Vagina (tissue), 2 donors: ENCODE measurements around the gene TATDN2. TPM values are rescaled to one million over a fixed set of nuclear protein-coding genes. Genes with fewer than 3 reads are reported as not detected.
"Not testable (repeated sequence)": the region's sequence is repeated elsewhere in the genome, so short reads cannot be mapped to it uniquely, and the experiment has no call there.

ENCODE experiments used
- DNase-seq, 2 donors: peaks; one replicate each; pipeline ENCODE4 v3.0.0-alpha.2; 2017; ENCODE audit errors: extremely low spot score in 2 of 2
- H3K27ac ChIP-seq: fragments of 200-600 bp; sonication (generic); one replicate; pipeline ENCODE4 v1.5.1; 2019
- H3K27me3 ChIP-seq: fragments of 200-600 bp; sonication (generic); one replicate; pipeline ENCODE4 v1.5.1; 2019
- H3K36me3 ChIP-seq, 2 donors: fragments of 200-600 bp; sonication (generic); one replicate each; pipeline ENCODE4 v1.5.1; 2017 to 2019
- H3K4me1 ChIP-seq: fragments of 200-600 bp; sonication (generic); one replicate; pipeline ENCODE4 v1.5.1; 2019
- H3K4me3 ChIP-seq, 2 donors: fragments of 200-600 bp; sonication (generic); 1 replicate in 1 of 2; 2 replicates in 1 of 2; pipeline ENCODE4 v1.5.1; 2016 to 2019
- H3K9me3 ChIP-seq: fragments of 200-600 bp; sonication (generic); one replicate; pipeline ENCODE4 v1.5.1; 2019
- CTCF ChIP-seq, 3 experiments: fragments of 450-650 bp in 2 of 3; fragments of 200-600 bp in 1 of 3; sonication (generic) in 1 of 3; IDR thresholded peaks; one replicate each; pipeline ENCODE4 v1.5.1; 2017 to 2019; ENCODE audit warnings: antibody characterized with exemption in 3 of 3, mild to moderate bottlenecking in 2 of 3, moderate library complexity in 2 of 3
- POLR2A ChIP-seq, 2 donors: fragments of 450-650 bp; IDR thresholded peaks; one replicate each; pipeline ENCODE4 v1.6.1; 2017; ENCODE audit warnings: antibody characterized with exemption in 2 of 2, mild to moderate bottlenecking in 2 of 2, moderate library complexity in 2 of 2
- POLR2AphosphoS5 ChIP-seq, 2 donors: sonication (generic); formaldehyde crosslinking; IDR thresholded peaks; one replicate each; pipeline ENCODE4 v1.9.0; 2017; ENCODE audit warnings: antibody characterized with exemption in 2 of 2, mild to moderate bottlenecking in 2 of 2, low read depth in 1 of 2; ENCODE audit not compliant: insufficient read depth in 1 of 2
- intact Hi-C: fragments of 100-400 bp; cut with DNase I; formaldehyde crosslinking; loops from one replicate; pipeline ENCODE4 v1.15.1; 2023
- total RNA-seq: library from RNA; depleted of rRNA; stranded (reverse); fragments of >200 nt; gene quantifications from one replicate; pipeline ENCODE4 v1.2.3, GENCODE V29; 2016

Gene TATDN2
- total RNA-seq, 1 donor from 2014 or later, result 34.4 TPM

- DNase-seq, result no peak
- Histone ChIP-seq H3K9me3 (no peaks in the 10 kb centered on the region), H3K4me1 (peaks cover 42% of the 10 kb centered on the region), H3K36me3 (peaks cover 0 to 35% of the 10 kb centered on the region in 2 donors), H3K27ac (no peak overlapping the region), H3K4me3 (no peak overlapping the region), H3K27me3 (no peaks in the 10 kb centered on the region)
- intact Hi-C loops, result no loop called here
- TF ChIP-seq POLR2AphosphoS5 (IDR thresholded peaks at IDR 0.05; ENCODE audit: insufficient read depth in 1 of 2, low read depth in 1 of 2) (no peak), CTCF (IDR thresholded peaks at IDR 0.05) (no peak), POLR2A (IDR thresholded peaks at IDR 0.05) (no peak)
Observed at GRCh38 chr3:10268930-10269329, 20.7 kb downstream of the TATDN2 start.

DNA sequence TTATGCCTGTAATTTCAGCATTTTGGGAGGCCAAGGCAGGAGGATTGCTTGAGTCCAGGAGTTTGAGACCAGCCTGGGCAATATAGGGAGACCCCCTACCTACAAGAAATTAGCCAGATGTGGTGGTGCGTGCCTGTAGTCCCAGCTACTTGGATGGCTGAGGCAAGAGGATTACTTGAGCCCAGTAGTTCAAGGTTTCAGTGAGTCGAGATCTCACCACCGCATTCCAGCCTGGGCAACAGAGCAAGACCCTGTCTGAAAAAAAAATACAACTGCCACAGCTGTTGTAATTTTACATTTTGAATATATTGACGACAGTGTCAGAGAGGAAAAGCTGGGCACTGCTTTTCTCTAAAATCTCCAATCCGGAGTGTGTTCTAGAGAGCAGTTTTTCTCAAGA lies 21.2 kb downstream of the TATDN2 start:
- no peak overlapping the region for H3K4me3 ChIP-seq
- no peaks in the 10 kb centered on the region for H3K9me3 ChIP-seq
- intact Hi-C loops, result no loop called here
- TF ChIP-seq POLR2A (IDR thresholded peaks at IDR 0.05) (no peak), CTCF (IDR thresholded peaks at IDR 0.05) (no peak), POLR2AphosphoS5 (IDR thresholded peaks at IDR 0.05; ENCODE audit: insufficient read depth in 1 of 2, low read depth in 1 of 2) (no peak)
- no peak overlapping the region for H3K27ac ChIP-seq
- H3K27me3 ChIP-seq, result no peaks in the 10 kb centered on the region
- peaks cover 0 to 35% of the 10 kb centered on the region in 2 donors for H3K36me3 ChIP-seq
- peaks cover 42% of the 10 kb centered on the region for H3K4me1 ChIP-seq
- DNase-seq, result no peak

DNA sequence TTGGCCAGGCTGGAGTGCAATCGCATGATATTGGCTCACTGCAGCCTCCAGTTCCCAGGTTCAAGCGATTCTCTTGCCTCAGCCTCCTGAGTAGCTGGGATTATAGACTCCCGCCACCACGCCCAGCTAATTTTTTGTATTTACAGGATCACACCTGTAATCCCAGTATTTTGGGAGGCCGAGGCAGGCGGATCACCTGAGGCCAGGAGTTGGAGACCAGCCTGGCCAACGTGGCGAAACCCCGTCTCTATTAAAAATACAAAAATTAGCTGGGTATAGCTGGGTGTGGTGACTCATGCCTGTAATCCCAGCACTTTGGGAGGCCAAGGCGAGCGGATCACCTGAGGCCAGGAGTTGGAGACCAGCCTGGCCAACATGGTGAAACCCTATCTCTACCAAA lies 24.2 kb downstream of the TATDN2 start:
- H3K9me3 ChIP-seq, intact Hi-C loops, DNase-seq, H3K27me3 ChIP-seq, H3K27ac ChIP-seq, H3K4me3 ChIP-seq: not testable (repeated sequence)
- peaks cover 35% of the 10 kb centered on the region for H3K4me1 ChIP-seq
- peaks cover 0 to 49% of the 10 kb centered on the region in 2 donors for H3K36me3 ChIP-seq

DNA sequence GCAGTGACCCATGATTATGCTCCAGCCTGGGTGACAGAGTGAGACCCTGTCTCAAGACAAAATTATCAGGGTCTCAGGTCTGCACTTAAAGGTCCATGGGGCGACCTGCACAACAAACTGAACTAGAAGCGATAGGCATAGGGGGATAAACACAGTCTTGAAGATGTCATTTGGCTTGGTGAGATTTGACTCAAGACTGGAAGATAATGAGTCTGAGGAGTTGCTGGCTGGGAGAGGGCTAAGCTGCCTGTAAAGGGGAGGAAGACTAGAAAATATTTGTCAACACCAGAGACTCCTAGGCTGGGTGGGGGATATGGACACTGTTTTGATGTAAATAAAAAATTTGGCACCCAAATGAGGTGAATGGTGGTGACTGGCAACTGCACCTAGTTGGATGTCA lies 24.7 kb downstream of the TATDN2 start:
- Histone ChIP-seq H3K27me3 (no peaks in the 10 kb centered on the region), H3K27ac (no peak overlapping the region), H3K36me3 (peaks cover 0 to 51% of the 10 kb centered on the region in 2 donors), H3K4me3 (no peak overlapping the region), H3K4me1 (peaks cover 35% of the 10 kb centered on the region), H3K9me3 (no peaks in the 10 kb centered on the region)
- TF ChIP-seq POLR2AphosphoS5 (IDR thresholded peaks at IDR 0.05; ENCODE audit: insufficient read depth in 1 of 2, low read depth in 1 of 2) (no peak), POLR2A (IDR thresholded peaks at IDR 0.05) (no peak), CTCF (IDR thresholded peaks at IDR 0.05) (no peak)
- DNase-seq, result no peak
- intact Hi-C loops, result no loop called here

GRCh38 chr3:10273702-10274305 lies 25.5 kb downstream of the TATDN2 start:
- TF ChIP-seq CTCF (IDR thresholded peaks at IDR 0.05), result no peak
- TF ChIP-seq POLR2A (IDR thresholded peaks at IDR 0.05), result no peak
- TF ChIP-seq POLR2AphosphoS5 (IDR thresholded peaks at IDR 0.05; ENCODE audit: insufficient read depth in 1 of 2, low read depth in 1 of 2), result no peak
- Histone ChIP-seq H3K27me3 (no peaks in the 10 kb centered on the region), H3K9me3 (no peaks in the 10 kb centered on the region), H3K27ac (no peak overlapping the region), H3K36me3 (peaks cover 0 to 53% of the 10 kb centered on the region in 2 donors), H3K4me3 (no peak overlapping the region), H3K4me1 (peaks cover 29% of the 10 kb centered on the region)
- intact Hi-C loops, result no loop called here
- DNase-seq, result no peak
